Body of pancreas (tissue), 4 donors: ENCODE data around the gene MAP4K3. TPM values are rescaled to one million over a fixed set of nuclear protein-coding genes. Genes with fewer than 3 reads are reported as not detected.

Experiments
- ATAC-seq: fragments of 150-250 bp; one replicate; pipeline ENCODE4 v1.9.1; 2016
- DNase-seq, 4 donors: peaks; one replicate each; pipeline ENCODE4 v3.0.0-alpha.2; 2019
- H3K27ac ChIP-seq, 4 donors: fragments of 200-600 bp; sonication (generic); 1 replicate in 3 of 4; 2 replicates in 1 of 4; pipeline versions ENCODE4 v1.5.1 to v1.6.1; 2016 to 2019; ENCODE audit warnings: mild to moderate bottlenecking in 1 of 4, mixed read lengths in 1 of 4, moderate library complexity in 1 of 4
- H3K27me3 ChIP-seq, 2 donors: fragments of 200-600 bp; sonication (generic); one replicate each; pipeline ENCODE4 v1.6.0; 2016; ENCODE audit warnings: mild to moderate bottlenecking in 1 of 2
- H3K36me3 ChIP-seq, 2 donors: fragments of 200-600 bp; sonication (generic); replicated peaks in 1 of 2; 2 replicates each; pipeline ENCODE4 v1.5.1; 2016; ENCODE audit warnings: low read depth in 2 of 2; ENCODE audit not compliant: insufficient read depth in 1 of 2
- H3K4me1 ChIP-seq: fragments of 200-600 bp; sonication (generic); one replicate; pipeline ENCODE4 v1.6.0; 2016
- H3K4me3 ChIP-seq, 2 donors: fragments of 200-600 bp; sonication (generic); 1 replicate in 1 of 2; 2 replicates in 1 of 2; pipeline ENCODE4 v1.5.1; 2016 to 2019
- H3K9me3 ChIP-seq, 3 donors: fragments of 200-600 bp; sonication (generic); 1 replicate in 2 of 3; 2 replicates in 1 of 3; pipeline ENCODE4 v1.5.1; 2016
- CTCF ChIP-seq, 7 experiments: fragments of 450-650 bp in 4 of 7; fragments of 200-600 bp in 3 of 7; sonication (generic) in 3 of 7; IDR thresholded peaks; one replicate each; pipeline ENCODE4 v1.5.1; 2016 to 2019; ENCODE audit warnings: antibody characterized with exemption in 7 of 7
- POLR2A ChIP-seq, 3 donors: fragments of 450-650 bp; IDR thresholded peaks; one replicate each; pipeline ENCODE4 v1.6.1; 2016; ENCODE audit warnings: antibody characterized with exemption in 3 of 3, mild to moderate bottlenecking in 2 of 3
- WGBS, 2 donors: methylation state at CpG; one replicate each; pipeline ENCODE4 v1.1.5; 2017; 5-methylcytosine and 5-hydroxymethylcytosine counted together
- intact Hi-C: fragments of 100-400 bp; cut with DNase I; formaldehyde crosslinking; loops from one replicate; pipeline ENCODE4 v1.15.1; 2023
- total RNA-seq, 2 donors: library from RNA; depleted of rRNA; stranded (reverse); fragments of >200 nt; gene quantifications; one replicate each; pipeline ENCODE4 v1.1.0, GENCODE V29; 2016

Gene MAP4K3
- total RNA-seq, 2 donors from 2014 or later: 50.6 to 54.4 TPM

- ATAC-seq: no peak
- no peak overlapping the region for H3K4me3 ChIP-seq
- no peak for DNase-seq
- peaks cover 52% of the 10 kb centered on the region for H3K4me1 ChIP-seq
- intact Hi-C loops: no loop called here
- WGBS, 2 donors: 95 to 98% methylated on average over 3 of the region's 3 CpGs
- H3K9me3 ChIP-seq: no peaks in the 10 kb centered on the region
- H3K27me3 ChIP-seq: no peaks in the 10 kb centered on the region
- H3K36me3 ChIP-seq: no peaks in the 10 kb centered on the region
- TF ChIP-seq POLR2A (IDR thresholded peaks at IDR 0.05) (no peak), CTCF (IDR thresholded peaks at IDR 0.05) (no peak)
- no peak overlapping the region for H3K27ac ChIP-seq
Observed at GRCh38 chr2:39407516-39408296, 29.4 kb downstream of the MAP4K3 start.

GRCh38 chr2:39405364-39405763 lies 31.7 kb downstream of the MAP4K3 start:
- DNase-seq (no peak), ATAC-seq (no peak)
- TF ChIP-seq CTCF (IDR thresholded peaks at IDR 0.05): no peak
- no peak for TF ChIP-seq POLR2A (IDR thresholded peaks at IDR 0.05)
- no peak overlapping the region for H3K27ac ChIP-seq
- intact Hi-C loops: no loop called here
- no peaks in the 10 kb centered on the region for H3K9me3 ChIP-seq
- peaks cover 64% of the 10 kb centered on the region for H3K4me1 ChIP-seq
- H3K27me3 ChIP-seq: no peaks in the 10 kb centered on the region
- WGBS, 2 donors: 67 to 84% methylated on average over 4 of the region's 4 CpGs
- H3K36me3 ChIP-seq: no peaks in the 10 kb centered on the region
- no peak overlapping the region for H3K4me3 ChIP-seq

GRCh38 chr2:39403311-39403710 lies 33.8 kb downstream of the MAP4K3 start:
- no peak for DNase-seq
- Histone ChIP-seq H3K27me3 (no peaks in the 10 kb centered on the region), H3K27ac (no peak overlapping the region), H3K9me3 (no peaks in the 10 kb centered on the region), H3K4me1 (peaks cover 67% of the 10 kb centered on the region), H3K4me3 (no peak overlapping the region), H3K36me3 (no peaks in the 10 kb centered on the region)
- ATAC-seq: no peak
- intact Hi-C loops: no loop called here
- TF ChIP-seq CTCF (IDR thresholded peaks at IDR 0.05) (no peak), POLR2A (IDR thresholded peaks at IDR 0.05) (no peak)
- 79 to 82% methylated on average over 4 of the region's 4 CpGs for WGBS, 2 donors

DNA sequence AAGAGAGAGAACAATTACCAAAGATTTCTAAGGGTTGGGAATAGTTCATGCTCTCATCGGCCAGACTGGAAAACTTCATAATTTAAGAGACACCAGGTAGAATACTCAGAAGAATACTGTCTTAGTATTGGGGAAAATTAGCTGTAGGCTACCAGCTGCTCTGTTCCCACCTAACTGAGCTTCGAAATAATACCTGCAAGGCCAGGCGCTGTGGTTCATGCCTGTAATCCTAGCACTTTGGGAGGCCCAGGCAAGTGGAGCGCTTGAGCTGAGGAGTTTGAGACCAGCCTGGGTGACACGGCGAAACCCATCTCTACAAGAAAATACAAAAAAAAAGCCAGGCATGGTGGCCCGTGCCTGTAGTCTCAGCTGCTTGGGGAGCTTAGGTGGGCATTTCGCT lies 35.8 kb downstream of the MAP4K3 start:
- peaks cover 53% of the 10 kb centered on the region for H3K4me1 ChIP-seq
- H3K27ac ChIP-seq: peak overlapping the region in 3 of 4 donors; percentile 17 to 49 (median 40)
- intact Hi-C loops: no loop called here
- TF ChIP-seq CTCF (IDR thresholded peaks at IDR 0.05): no peak
- TF ChIP-seq POLR2A (IDR thresholded peaks at IDR 0.05): no peak
- no peak for ATAC-seq
- H3K4me3 ChIP-seq: no peak overlapping the region
- peak in 3 of 4 donors; percentile 25 to 60 (median 44) for DNase-seq
- no peaks in the 10 kb centered on the region for H3K27me3 ChIP-seq
- 47 to 70% methylated on average over 8 of the region's 8 CpGs for WGBS, 2 donors
- no peaks in the 10 kb centered on the region for H3K36me3 ChIP-seq
- no peaks in the 10 kb centered on the region for H3K9me3 ChIP-seq

GRCh38 chr2:39399570-39399969 lies 37.5 kb downstream of the MAP4K3 start:
- intact Hi-C loops: no loop called here
- Histone ChIP-seq H3K36me3 (no peaks in the 10 kb centered on the region), H3K4me1 (peaks cover 49% of the 10 kb centered on the region), H3K9me3 (no peaks in the 10 kb centered on the region), H3K27me3 (no peaks in the 10 kb centered on the region), H3K27ac (peak overlapping the region in 2 of 4 donors; percentile 2 to 10), H3K4me3 (no peak overlapping the region)
- ATAC-seq (no peak), DNase-seq (no peak)
- TF ChIP-seq CTCF (IDR thresholded peaks at IDR 0.05) (no peak), POLR2A (IDR thresholded peaks at IDR 0.05) (no peak)
- WGBS, 2 donors: 20 to 21% methylated on average over 1 of the region's 1 CpG
